HCT116 (cell line): ENCODE results near the gene FGGY. TPM values are rescaled to one million over a fixed set of nuclear protein-coding genes. Genes with fewer than 3 reads are reported as not detected.

Experiments
- ATAC-seq: fragments of 200-7000 bp; cut with Tn5 transposase; 2 replicates; pipeline ENCODE4 v1.9.1; 2020; ENCODE audit warnings: mild to moderate bottlenecking, moderate library complexity
- BruUV-seq: library from RNA; stranded (reverse); fragments of 400-500 nt; replicated peaks from 2 replicates; lab custom pipeline; 2021; lab: Mats Ljungman, UMichigan
- CTCF ChIA-PET: fragments of 300-600 bp; sonication (Branson Sonifier 250); formaldehyde crosslinking; loops from one replicate; lab custom pipeline; 2021; ENCODE audit warnings: antibody characterized with exemption; lab: Charles Lee
- POLR2A ChIA-PET: fragments of 300-600, 350-600 bp; sonication (Branson Sonifier 250); formaldehyde crosslinking; loops from one replicate; lab custom pipeline; 2021; ENCODE audit warnings: antibody characterized with exemption; lab: Charles Lee
- RAD21 ChIA-PET, 2 experiments: fragments of 300-600 bp; sonication (Branson Sonifier 250); formaldehyde crosslinking; loops; one replicate each; lab custom pipeline; 2023; ENCODE audit warnings: low total read pairs in 2 of 2; ENCODE audit not compliant: uncharacterized antibody in 2 of 2, unreplicated experiment in 2 of 2, low non-redundant PET in 1 of 2; lab: Charles Lee
- DNase-seq: peaks from one replicate; pipeline ENCODE4 v3.0.0-alpha.2; 2010; ENCODE audit warnings: low read depth, low spot score
- H2AFZ ChIP-seq: fragments of 200-600 bp; shearing (Covaris generic), sonication (generic); 2 replicates; pipeline ENCODE4 v1.6.1; 2017; ENCODE audit warnings: low read depth, mixed run types, mixed read lengths, antibody characterized with exemption, low read length; ENCODE audit not compliant: poor library complexity, severe bottlenecking
- H3K27ac ChIP-seq: 2 replicates; pipeline ENCODE4 v1.5.1; 2012; ENCODE audit warnings: low read depth, low read length
- H3K27me3 ChIP-seq: fragments of 200-600 bp; sonication (generic); 2 replicates; pipeline ENCODE4 v1.6.1; 2016; ENCODE audit warnings: mixed run types, low read length, mixed read lengths; ENCODE audit not compliant: insufficient read depth
- H3K36me3 ChIP-seq, 2 experiments: fragments of 200-500 bp in 1 of 2; fragments of 200-600 bp in 1 of 2; sonication (Bioruptor generic) in 1 of 2; sonication (generic) in 1 of 2; 2 replicates each; pipeline versions ENCODE4 v1.5.1 to v1.6.1; 2014 to 2016; ENCODE audit warnings: low read length in 2 of 2, inconsistent platforms in 1 of 2, mixed read lengths in 1 of 2, mixed run types in 1 of 2; ENCODE audit not compliant: insufficient read depth in 2 of 2, control insufficient read depth in 1 of 2
- H3K4me1 ChIP-seq, 2 experiments: fragments of 200-600 bp in 1 of 2; sonication (generic) in 1 of 2; 2 replicates each; pipeline versions ENCODE4 v1.5.1 to v1.6.1; 2012 to 2017; ENCODE audit warnings: low read length in 2 of 2, inconsistent platforms in 1 of 2, mild to moderate bottlenecking in 1 of 2, mixed read lengths in 1 of 2, mixed run types in 1 of 2, moderate library complexity in 1 of 2; ENCODE audit not compliant: insufficient read depth in 2 of 2, control insufficient read depth in 1 of 2
- H3K4me2 ChIP-seq: fragments of 200-600 bp; sonication (generic); 2 replicates; pipeline ENCODE4 v1.6.1; 2017; ENCODE audit warnings: mixed run types, low read length, mixed read lengths
- H3K4me3 ChIP-seq, 2 experiments: fragments of 200-600 bp in 1 of 2; sonication (generic) in 1 of 2; replicated peaks in 1 of 2; 2 replicates each; pipeline ENCODE4 v1.5.1; 2011 to 2016; ENCODE audit warnings: low read length in 2 of 2, control low read depth in 1 of 2, low read depth in 1 of 2, mild to moderate bottlenecking in 1 of 2, mixed read lengths in 1 of 2, mixed run types in 1 of 2
- H3K79me2 ChIP-seq: fragments of 200-600 bp; sonication (generic); 2 replicates; pipeline ENCODE4 v1.6.1; 2017; ENCODE audit warnings: mild to moderate bottlenecking, mixed run types, low read length, moderate library complexity, mixed read lengths; ENCODE audit not compliant: insufficient read depth
- H3K9ac ChIP-seq: fragments of 200-600 bp; sonication (generic); 2 replicates; pipeline ENCODE4 v1.6.1; 2016; ENCODE audit warnings: low read length, mixed read lengths
- H3K9me2 ChIP-seq: fragments of 200-600 bp; sonication (generic), shearing (Covaris generic); 2 replicates; pipeline ENCODE4 v1.6.1; 2017; ENCODE audit warnings: mixed run types, mild to moderate bottlenecking, moderate library complexity; ENCODE audit not compliant: insufficient read depth
- H3K9me3 ChIP-seq, 2 experiments: fragments of 200-500 bp in 1 of 2; fragments of 200-600 bp in 1 of 2; sonication (Bioruptor generic) in 1 of 2; sonication (generic) in 1 of 2; 2 replicates each; pipeline ENCODE4 v1.6.1; 2014 to 2017; ENCODE audit warnings: low read length in 2 of 2, mixed read lengths in 2 of 2, inconsistent platforms in 1 of 2, low read depth in 1 of 2, mild to moderate bottlenecking in 1 of 2, mixed run types in 1 of 2, moderate library complexity in 1 of 2; ENCODE audit not compliant: control insufficient read depth in 1 of 2, insufficient read depth in 1 of 2
- H4K20me1 ChIP-seq: fragments of 200-600 bp; sonication (generic), shearing (Covaris generic); 2 replicates; pipeline ENCODE4 v1.6.1; 2017; ENCODE audit warnings: mixed run types, mild to moderate bottlenecking, moderate library complexity; ENCODE audit not compliant: insufficient read depth
- CBX3 ChIP-seq: IDR thresholded peaks from 2 replicates; pipeline ENCODE4 v1.6.1; 2012; ENCODE audit warnings: low read depth
- CEBPB ChIP-seq: IDR thresholded peaks from 2 replicates; pipeline ENCODE4 v1.6.1; 2012; ENCODE audit warnings: low read depth
- EGR1 ChIP-seq: IDR thresholded peaks from 2 replicates; pipeline ENCODE4 v1.6.1; 2012; ENCODE audit warnings: low read depth
- ELF1 ChIP-seq: IDR thresholded peaks from 2 replicates; pipeline ENCODE4 v1.6.1; 2012; ENCODE audit warnings: low read depth, borderline replicate concordance
- EZH2phosphoT487 ChIP-seq: fragments of 200-600 bp; IDR thresholded peaks from 2 replicates; pipeline ENCODE4 v1.6.1; 2018; ENCODE audit warnings: antibody characterized with exemption, borderline replicate concordance
- FOSL1 ChIP-seq: IDR thresholded peaks from 2 replicates; pipeline ENCODE4 v1.6.1; 2012; ENCODE audit warnings: low read depth
- JUND ChIP-seq: IDR thresholded peaks from 2 replicates; pipeline ENCODE4 v1.6.1; 2012
- RAD21 ChIP-seq: IDR thresholded peaks from 2 replicates; pipeline ENCODE4 v1.6.1; 2012; ENCODE audit warnings: low read depth, mild to moderate bottlenecking
- SIN3A ChIP-seq: IDR thresholded peaks from 2 replicates; pipeline ENCODE4 v1.6.1; 2012; ENCODE audit warnings: low read depth
- SRF ChIP-seq: IDR thresholded peaks from 2 replicates; pipeline ENCODE4 v1.6.1; 2012; ENCODE audit warnings: low read depth
- TCF7L2 ChIP-seq: IDR thresholded peaks from 2 replicates; pipeline ENCODE4 v1.7.0; 2011; ENCODE audit warnings: borderline replicate concordance, inconsistent platforms; ENCODE audit not compliant: insufficient read depth, insufficient read length; ENCODE audit errors: extremely low read depth
- YY1 ChIP-seq: IDR thresholded peaks from 2 replicates; pipeline ENCODE4 v1.6.1; 2011; ENCODE audit warnings: low read length, low read depth, moderate library complexity, mild to moderate bottlenecking; ENCODE audit not compliant: insufficient replicate concordance; ENCODE audit errors: extremely low read depth
- intact Hi-C: fragments of 100-400 bp; cut with micrococcal nuclease; formaldehyde crosslinking; loops from 2 replicates; pipeline ENCODE4 v1.10.0; 2022
- total RNA-seq: library from RNA; stranded (reverse); gene quantifications from one replicate; pipeline ENCODE4 v1.2.1, GENCODE V29; 2021; ENCODE audit not compliant: unreplicated experiment
- TF ChIP-seq, protein P1 (sequence below): IDR thresholded peaks from 2 replicates; pipeline ENCODE4 v1.6.1; 2012; ENCODE audit warnings: low read depth
- TF ChIP-seq, protein P2 (sequence below): IDR thresholded peaks from 2 replicates; pipeline ENCODE4 v1.6.1; 2012
- TF ChIP-seq, protein P3 (sequence below): IDR thresholded peaks from 2 replicates; pipeline ENCODE4 v1.6.1; 2011; ENCODE audit warnings: mild to moderate bottlenecking, low read length, moderate library complexity; ENCODE audit not compliant: insufficient replicate concordance; ENCODE audit errors: extremely low read depth

The FGGY gene
- total RNA-seq, 1 experiment from 2014 or later, result 10.6 TPM

DNA sequence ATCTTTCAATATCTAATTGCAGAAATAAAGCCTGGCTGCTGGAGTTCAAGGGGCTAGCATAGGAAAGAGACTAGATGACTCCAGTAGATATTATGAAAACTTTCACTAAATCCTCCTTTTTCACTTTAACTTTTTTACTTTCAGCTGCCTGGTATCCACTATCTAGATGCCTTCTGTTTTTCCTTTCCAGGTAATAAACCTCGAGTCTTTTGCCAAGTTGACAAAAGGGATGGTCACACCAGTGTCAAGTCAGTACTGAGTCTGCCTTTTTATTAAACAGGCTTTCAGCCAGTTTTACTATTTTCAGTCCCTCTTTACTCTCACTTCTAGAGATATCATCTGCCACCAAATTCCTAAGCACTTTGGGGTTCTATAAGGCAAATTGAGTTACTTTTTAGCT lies 195.6 kb downstream of the FGGY start (continued):
- TF ChIP-seq, protein P1, sequence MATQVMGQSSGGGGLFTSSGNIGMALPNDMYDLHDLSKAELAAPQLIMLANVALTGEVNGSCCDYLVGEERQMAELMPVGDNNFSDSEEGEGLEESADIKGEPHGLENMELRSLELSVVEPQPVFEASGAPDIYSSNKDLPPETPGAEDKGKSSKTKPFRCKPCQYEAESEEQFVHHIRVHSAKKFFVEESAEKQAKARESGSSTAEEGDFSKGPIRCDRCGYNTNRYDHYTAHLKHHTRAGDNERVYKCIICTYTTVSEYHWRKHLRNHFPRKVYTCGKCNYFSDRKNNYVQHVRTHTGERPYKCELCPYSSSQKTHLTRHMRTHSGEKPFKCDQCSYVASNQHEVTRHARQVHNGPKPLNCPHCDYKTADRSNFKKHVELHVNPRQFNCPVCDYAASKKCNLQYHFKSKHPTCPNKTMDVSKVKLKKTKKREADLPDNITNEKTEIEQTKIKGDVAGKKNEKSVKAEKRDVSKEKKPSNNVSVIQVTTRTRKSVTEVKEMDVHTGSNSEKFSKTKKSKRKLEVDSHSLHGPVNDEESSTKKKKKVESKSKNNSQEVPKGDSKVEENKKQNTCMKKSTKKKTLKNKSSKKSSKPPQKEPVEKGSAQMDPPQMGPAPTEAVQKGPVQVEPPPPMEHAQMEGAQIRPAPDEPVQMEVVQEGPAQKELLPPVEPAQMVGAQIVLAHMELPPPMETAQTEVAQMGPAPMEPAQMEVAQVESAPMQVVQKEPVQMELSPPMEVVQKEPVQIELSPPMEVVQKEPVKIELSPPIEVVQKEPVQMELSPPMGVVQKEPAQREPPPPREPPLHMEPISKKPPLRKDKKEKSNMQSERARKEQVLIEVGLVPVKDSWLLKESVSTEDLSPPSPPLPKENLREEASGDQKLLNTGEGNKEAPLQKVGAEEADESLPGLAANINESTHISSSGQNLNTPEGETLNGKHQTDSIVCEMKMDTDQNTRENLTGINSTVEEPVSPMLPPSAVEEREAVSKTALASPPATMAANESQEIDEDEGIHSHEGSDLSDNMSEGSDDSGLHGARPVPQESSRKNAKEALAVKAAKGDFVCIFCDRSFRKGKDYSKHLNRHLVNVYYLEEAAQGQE, result no peak
- TF ChIP-seq TCF7L2, result no peak
- TF ChIP-seq, protein P2, sequence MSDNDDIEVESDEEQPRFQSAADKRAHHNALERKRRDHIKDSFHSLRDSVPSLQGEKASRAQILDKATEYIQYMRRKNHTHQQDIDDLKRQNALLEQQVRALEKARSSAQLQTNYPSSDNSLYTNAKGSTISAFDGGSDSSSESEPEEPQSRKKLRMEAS, result no peak
- no peak for TF ChIP-seq ELF1
- TF ChIP-seq FOSL1, result no peak
- TF ChIP-seq SIN3A, result no peak
- TF ChIP-seq SRF, result no peak
- TF ChIP-seq JUND, result no peak

DNA sequence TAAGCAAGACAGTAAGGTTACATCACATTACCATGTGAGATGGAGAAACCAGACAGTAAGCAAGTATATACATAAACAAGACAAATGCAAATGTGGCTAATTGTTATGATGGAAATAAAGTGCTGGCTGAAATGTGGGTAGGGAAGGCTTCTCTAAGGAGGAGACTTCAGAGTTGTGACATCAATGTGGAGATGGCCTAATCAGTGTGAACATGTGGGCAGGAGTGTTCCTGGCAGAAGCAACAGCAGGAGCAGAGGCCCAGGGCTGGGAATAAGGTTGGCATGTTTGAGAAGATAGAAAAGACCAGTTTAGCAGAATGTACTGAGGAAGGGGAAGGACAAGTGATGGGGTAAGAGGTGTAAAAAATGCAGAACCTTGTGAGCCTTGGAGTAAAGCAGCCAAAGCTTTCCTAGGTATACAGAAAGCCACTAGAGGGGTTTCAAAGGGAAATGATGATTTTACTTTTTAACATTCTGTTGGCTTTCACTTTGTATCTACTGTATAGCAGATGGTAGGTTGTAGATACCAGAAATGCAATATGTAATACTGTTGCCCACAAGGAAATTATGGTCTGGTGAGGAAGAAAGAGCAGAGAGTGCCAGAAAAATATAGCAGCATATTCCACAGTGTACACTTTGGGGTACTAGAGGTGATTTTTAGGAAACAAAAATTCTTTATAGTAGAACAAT lies 197.4 kb downstream of the FGGY start:
- CTCF ChIA-PET, result no interaction called here
- Histone ChIP-seq H4K20me1 (no peaks in the 10 kb centered on the region), H3K9me2 (no peaks in the 10 kb centered on the region), H3K4me2 (no peak overlapping the region), H3K4me3 (no peak overlapping the region), H3K36me3 (no peaks in the 10 kb centered on the region), H3K27me3 (no peaks in the 10 kb centered on the region), H2AFZ (no peak overlapping the region), H3K9ac (no peak overlapping the region), H3K27ac (no peak overlapping the region), H3K9me3 (no peaks in the 10 kb centered on the region), H3K4me1 (peaks cover 2 to 8% of the 10 kb centered on the region in 2 experiments; a peak in 2 of 4 replicates), H3K79me2 (no peaks in the 10 kb centered on the region)
- POLR2A ChIA-PET, result no interaction called here
- intact Hi-C loops, result loop anchor here (10.0 kb wide), 1 partner anchor 199 kb away; the partner anchor contains the start of gene FGGY
- RAD21 ChIA-PET, result no interaction called here
- TF ChIP-seq EGR1 (no peak), SIN3A (no peak), EZH2phosphoT487 (no peak), SRF (no peak), YY1 (no peak), ELF1 (no peak), CBX3 (no peak), CEBPB (no peak), RAD21 (no peak), JUND (no peak)
- TF ChIP-seq, protein P3, sequence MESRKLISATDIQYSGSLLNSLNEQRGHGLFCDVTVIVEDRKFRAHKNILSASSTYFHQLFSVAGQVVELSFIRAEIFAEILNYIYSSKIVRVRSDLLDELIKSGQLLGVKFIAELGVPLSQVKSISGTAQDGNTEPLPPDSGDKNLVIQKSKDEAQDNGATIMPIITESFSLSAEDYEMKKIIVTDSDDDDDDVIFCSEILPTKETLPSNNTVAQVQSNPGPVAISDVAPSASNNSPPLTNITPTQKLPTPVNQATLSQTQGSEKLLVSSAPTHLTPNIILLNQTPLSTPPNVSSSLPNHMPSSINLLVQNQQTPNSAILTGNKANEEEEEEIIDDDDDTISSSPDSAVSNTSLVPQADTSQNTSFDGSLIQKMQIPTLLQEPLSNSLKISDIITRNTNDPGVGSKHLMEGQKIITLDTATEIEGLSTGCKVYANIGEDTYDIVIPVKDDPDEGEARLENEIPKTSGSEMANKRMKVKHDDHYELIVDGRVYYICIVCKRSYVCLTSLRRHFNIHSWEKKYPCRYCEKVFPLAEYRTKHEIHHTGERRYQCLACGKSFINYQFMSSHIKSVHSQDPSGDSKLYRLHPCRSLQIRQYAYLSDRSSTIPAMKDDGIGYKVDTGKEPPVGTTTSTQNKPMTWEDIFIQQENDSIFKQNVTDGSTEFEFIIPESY, result no peak
- TF ChIP-seq, protein P2, result no peak
- DNase-seq, result no peak
- ATAC-seq, result no peak
- no TSS peak for BruUV-seq
